Measurements from ENCODE around the gene SFT2D1.
A peak's percentile ranks its signal among the peaks of the same experiment; 100 is the strongest.

Gene SFT2D1

DNA sequence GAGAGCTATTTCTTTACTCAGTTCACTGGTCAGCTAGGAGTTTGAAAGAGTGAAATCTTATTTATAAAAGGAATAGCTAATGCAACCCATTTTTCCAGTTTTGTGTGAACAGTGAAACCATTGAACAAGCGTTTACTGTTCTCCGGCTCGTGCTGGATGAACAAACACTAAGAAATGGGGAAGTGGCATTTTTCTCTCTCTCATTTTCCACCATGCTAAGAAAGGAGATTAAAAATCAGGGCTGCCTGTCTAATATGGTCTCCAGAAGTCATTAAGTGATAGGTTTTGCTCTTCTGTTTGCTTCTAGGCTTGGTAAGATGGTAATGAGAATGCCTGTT is 774 bp upstream of the SFT2D1 start:
- POLR2A ChIA-PET, result no interaction called here
- H3K4me3 ChIP-seq (ENCODE audit: low read depth, low read length), result peak overlapping the region; percentile 100
- CTCF ChIA-PET, result interaction anchor here (2.9 kb wide), 1 partner anchor 29 kb away, joined by 11 read pairs; no protein-coding TSS in a partner anchor
- TF ChIP-seq, protein P1, sequence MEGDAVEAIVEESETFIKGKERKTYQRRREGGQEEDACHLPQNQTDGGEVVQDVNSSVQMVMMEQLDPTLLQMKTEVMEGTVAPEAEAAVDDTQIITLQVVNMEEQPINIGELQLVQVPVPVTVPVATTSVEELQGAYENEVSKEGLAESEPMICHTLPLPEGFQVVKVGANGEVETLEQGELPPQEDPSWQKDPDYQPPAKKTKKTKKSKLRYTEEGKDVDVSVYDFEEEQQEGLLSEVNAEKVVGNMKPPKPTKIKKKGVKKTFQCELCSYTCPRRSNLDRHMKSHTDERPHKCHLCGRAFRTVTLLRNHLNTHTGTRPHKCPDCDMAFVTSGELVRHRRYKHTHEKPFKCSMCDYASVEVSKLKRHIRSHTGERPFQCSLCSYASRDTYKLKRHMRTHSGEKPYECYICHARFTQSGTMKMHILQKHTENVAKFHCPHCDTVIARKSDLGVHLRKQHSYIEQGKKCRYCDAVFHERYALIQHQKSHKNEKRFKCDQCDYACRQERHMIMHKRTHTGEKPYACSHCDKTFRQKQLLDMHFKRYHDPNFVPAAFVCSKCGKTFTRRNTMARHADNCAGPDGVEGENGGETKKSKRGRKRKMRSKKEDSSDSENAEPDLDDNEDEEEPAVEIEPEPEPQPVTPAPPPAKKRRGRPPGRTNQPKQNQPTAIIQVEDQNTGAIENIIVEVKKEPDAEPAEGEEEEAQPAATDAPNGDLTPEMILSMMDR (IDR thresholded peaks at IDR 0.05; ENCODE audit: insufficient read depth, low read length, missing control alignments), result no peak
- no peak for DNase-seq (ENCODE audit: low read depth, low spot score)

DNA sequence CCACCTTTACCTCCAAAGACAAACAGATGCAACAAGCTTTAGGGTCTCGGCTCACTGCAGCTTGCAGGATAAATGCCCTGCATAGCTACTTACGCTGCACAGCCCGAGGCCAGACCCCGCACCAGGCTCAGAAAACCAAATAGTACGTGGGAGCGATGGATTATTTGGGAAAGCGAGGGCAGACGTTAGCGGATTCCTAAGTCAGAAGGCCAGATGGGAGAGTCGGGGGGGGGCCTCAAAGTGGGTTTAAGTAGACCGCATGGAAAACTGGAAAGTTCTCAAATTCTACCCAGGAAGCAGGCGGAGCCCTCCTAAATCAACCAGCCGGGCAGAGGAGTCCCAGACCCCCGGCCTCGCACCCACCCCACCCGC is 382 bp downstream of the SFT2D1 start:
- no peak for DNase-seq (ENCODE audit: low read depth, low spot score)
- ChIA-PET POLR2A (interaction anchor here (0.6 kb wide), 1 partner anchor 259 kb away, joined by 4 read pairs; no protein-coding TSS in a partner anchor), CTCF (interaction anchor here (0.8 to 1.3 kb wide), 3 partner anchors 16 to 40 kb away, joined by 3 to 4 read pairs (median 4); no protein-coding TSS in a partner anchor)
- TF ChIP-seq, protein P1 (IDR thresholded peaks at IDR 0.05; ENCODE audit: insufficient read depth, low read length, missing control alignments), result no peak
- peak overlapping the region; percentile 100 for H3K4me3 ChIP-seq (ENCODE audit: low read depth, low read length)

GRCh38 chr6:166341464-166341863 is 881 bp downstream of the SFT2D1 start:
- DNase-seq (ENCODE audit: low read depth, low spot score), result no peak
- TF ChIP-seq, protein P1 (IDR thresholded peaks at IDR 0.05; ENCODE audit: insufficient read depth, low read length, missing control alignments), result no peak
- ChIA-PET CTCF (interaction anchor here (0.8 to 1.3 kb wide), 3 partner anchors 16 to 40 kb away, joined by 3 to 4 read pairs (median 4); no protein-coding TSS in a partner anchor), POLR2A (interaction anchor here (0.6 kb wide), 1 partner anchor 260 kb away, joined by 4 read pairs; no protein-coding TSS in a partner anchor)
- peak overlapping the region; percentile 100 for H3K4me3 ChIP-seq (ENCODE audit: low read depth, low read length)

DNA sequence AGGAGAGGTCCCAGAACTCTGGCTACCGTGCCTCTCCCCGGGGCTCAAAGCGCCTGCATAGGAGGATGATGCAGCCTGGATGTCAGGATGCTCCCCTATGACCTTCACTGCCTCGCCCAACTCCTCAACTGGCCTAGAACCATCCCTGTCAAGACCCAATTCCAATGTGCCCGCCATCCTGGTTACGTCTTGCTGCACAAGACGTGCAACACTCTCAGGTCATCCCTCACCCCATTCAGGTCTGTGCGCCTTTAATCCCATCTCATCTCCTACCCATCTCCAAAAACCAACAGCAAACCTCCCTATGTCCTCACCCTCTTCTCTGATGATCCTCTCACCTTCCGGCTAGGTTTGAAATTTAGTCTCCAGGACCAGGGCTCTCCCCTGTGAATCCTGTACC is 3.5 kb downstream of the SFT2D1 start:
- no peak for DNase-seq (ENCODE audit: low read depth, low spot score)
- H3K4me3 ChIP-seq (ENCODE audit: low read depth, low read length), result no peak overlapping the region
- ChIA-PET POLR2A (no interaction called here), CTCF (no interaction called here)
- TF ChIP-seq, protein P1 (IDR thresholded peaks at IDR 0.05; ENCODE audit: insufficient read depth, low read length, missing control alignments), result no peak

DNA sequence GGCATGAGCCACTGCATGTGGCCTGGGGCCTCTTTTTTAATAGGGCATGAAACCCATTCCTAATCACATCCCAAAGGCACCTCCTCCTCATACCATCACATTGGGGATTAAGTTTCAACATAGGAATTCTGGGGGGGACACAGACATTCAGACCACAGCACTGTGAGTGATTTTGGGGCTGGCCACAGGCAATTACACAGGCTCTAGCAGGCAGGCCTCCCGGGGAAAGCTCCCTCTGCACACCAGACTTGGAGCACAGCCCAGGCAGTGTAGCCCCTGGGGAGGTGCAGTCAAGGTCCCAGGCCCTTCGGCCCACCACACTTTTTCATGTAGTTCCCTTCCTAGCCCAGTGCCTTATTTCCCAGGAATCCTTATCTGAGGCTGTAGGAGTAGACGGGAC is 5.5 kb downstream of the SFT2D1 start:
- H3K4me3 ChIP-seq (ENCODE audit: low read depth, low read length), result no peak overlapping the region
- TF ChIP-seq, protein P1 (IDR thresholded peaks at IDR 0.05; ENCODE audit: insufficient read depth, low read length, missing control alignments), result no peak
- no peak for DNase-seq (ENCODE audit: low read depth, low spot score)
- ChIA-PET POLR2A (no interaction called here), CTCF (no interaction called here)

GRCh38 chr6:166335378-166336302 is 6.7 kb downstream of the SFT2D1 start:
- H3K4me3 ChIP-seq (ENCODE audit: low read depth, low read length), result no peak overlapping the region
- ChIA-PET CTCF (interaction anchor here (1.7 kb wide), 1 partner anchor 46 kb away, joined by 5 read pairs; no protein-coding TSS in a partner anchor), POLR2A (interaction anchor here (0.6 kb wide), 1 partner anchor 690 kb away, joined by 3 read pairs; no protein-coding TSS in a partner anchor)
- TF ChIP-seq, protein P1 (IDR thresholded peaks at IDR 0.05; ENCODE audit: insufficient read depth, low read length, missing control alignments), result no peak
- DNase-seq (ENCODE audit: low read depth, low spot score), result no peak
